ACC112 (cell line): ENCODE results near the gene MIF4GD.
A peak's percentile ranks its signal among the peaks of the same experiment; 100 is the strongest.

ENCODE experiments used
- H2AFZ ChIP-seq: fragments of 200-600 bp; sonication (generic); one replicate; pipeline ENCODE4 v1.6.0; 2017; ENCODE audit warnings: antibody characterized with exemption, low read length; ENCODE audit not compliant: unreplicated experiment
- H3K27ac ChIP-seq: fragments of 200-600 bp; sonication (generic); 2 replicates; pipeline ENCODE4 v1.5.1; 2014; ENCODE audit warnings: low read depth, mild to moderate bottlenecking, antibody characterized with exemption, low read length, moderate library complexity
- H3K27me3 ChIP-seq: fragments of 200-600 bp; sonication (generic); 2 replicates; pipeline ENCODE4 v1.6.1; 2014; ENCODE audit warnings: mild to moderate bottlenecking, antibody characterized with exemption, low read length, moderate library complexity, mixed read lengths; ENCODE audit not compliant: insufficient read depth
- H3K36me3 ChIP-seq: fragments of 200-600 bp; sonication (generic); 2 replicates; pipeline ENCODE4 v1.6.1; 2016; ENCODE audit warnings: mild to moderate bottlenecking, antibody characterized with exemption, low read length, moderate library complexity, mixed read lengths; ENCODE audit not compliant: insufficient read depth
- H3K4me1 ChIP-seq: fragments of 200-600 bp; sonication (generic); one replicate; pipeline ENCODE4 v1.6.1; 2016; ENCODE audit warnings: low read length, mixed read lengths; ENCODE audit not compliant: insufficient read depth, unreplicated experiment, control insufficient read depth
- H3K4me3 ChIP-seq: fragments of 200-600 bp; sonication (generic); 2 replicates; pipeline ENCODE4 v1.5.1; 2014; ENCODE audit warnings: mild to moderate bottlenecking, low read depth, low read length
- H3K79me2 ChIP-seq: fragments of 200-600 bp; sonication (generic); one replicate; pipeline ENCODE4 v1.6.0; 2016; ENCODE audit warnings: low read length; ENCODE audit not compliant: control insufficient read depth, unreplicated experiment, insufficient read depth

The MIF4GD gene, protein sequence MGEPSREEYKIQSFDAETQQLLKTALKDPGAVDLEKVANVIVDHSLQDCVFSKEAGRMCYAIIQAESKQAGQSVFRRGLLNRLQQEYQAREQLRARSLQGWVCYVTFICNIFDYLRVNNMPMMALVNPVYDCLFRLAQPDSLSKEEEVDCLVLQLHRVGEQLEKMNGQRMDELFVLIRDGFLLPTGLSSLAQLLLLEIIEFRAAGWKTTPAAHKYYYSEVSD

DNA sequence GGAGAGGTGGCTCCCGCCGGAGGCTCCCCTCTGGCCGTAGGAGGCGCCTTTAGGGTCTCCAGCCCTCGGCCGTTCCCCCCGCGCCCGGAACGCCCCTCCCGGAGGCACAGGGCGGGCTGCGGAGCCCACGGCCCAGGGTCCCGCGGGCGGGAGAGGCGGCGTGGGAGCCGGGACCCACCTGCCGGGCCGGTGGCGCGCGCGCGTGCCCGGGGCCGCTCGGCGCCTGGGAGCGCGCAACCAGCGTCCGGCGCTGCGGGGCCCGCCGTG is at the start of gene MIF4GD:
TSS of gene MIF4GD (minus strand) at position 266 of the 267 bp plus-strand sequence. CDS start 1,036 bp downstream, outside the sequence.
- H2AFZ ChIP-seq, result peak within 1 kb of the TSS; percentile 92
- H3K27ac ChIP-seq, result peak within 1 kb of the TSS; percentile 30; the same call in 1 of the 2 replicates

DNA sequence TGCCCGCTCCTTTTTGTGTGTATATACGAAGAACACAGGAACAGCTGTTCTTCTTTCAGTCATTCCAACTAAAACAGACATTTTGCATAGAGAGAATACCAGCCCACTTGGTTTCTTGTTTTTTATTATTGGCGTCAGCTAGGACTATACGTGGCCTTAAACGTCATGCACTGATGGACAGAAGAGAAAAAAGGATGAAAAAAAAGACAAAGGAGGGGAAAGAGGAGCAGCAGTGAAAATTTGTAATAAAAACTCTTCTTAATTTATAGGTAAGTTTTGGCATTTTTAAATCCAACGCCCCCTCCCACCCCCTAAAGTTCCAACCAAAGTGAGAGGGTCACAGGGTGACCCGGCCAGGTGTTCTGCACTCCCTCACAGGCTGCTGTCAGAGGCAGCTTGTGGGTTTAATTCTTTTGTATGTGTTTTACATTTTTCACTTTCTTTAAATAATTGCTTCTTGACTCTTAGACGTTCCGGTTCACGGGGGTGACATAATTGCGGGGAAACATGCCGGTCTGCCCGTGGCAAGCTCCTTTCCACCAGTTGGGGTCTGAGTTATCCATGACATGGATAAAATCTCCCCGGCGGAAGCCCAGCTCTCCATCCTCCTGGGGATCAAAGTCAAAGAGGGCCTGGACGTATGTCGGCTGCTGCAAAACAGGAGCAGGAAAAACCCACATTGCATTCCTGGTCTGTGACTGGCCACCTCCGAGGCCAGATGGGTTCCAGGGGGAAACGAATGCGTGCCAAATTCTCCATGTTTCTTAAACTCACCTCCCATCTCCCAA is 49.1 kb upstream of the MIF4GD start:
- Histone ChIP-seq H3K4me3 (no peak overlapping the region), H3K27ac (no peak overlapping the region), H3K4me1 (no peaks in the 10 kb centered on the region), H2AFZ (no peak overlapping the region), H3K27me3 (no peaks in the 10 kb centered on the region), H3K36me3 (peaks cover 13% of the 10 kb centered on the region), H3K79me2 (no peaks in the 10 kb centered on the region)

More for the DNA sequence above, at the start of gene MIF4GD:
- Histone ChIP-seq H3K79me2 (no peaks in the 10 kb centered on the region), H3K36me3 (peaks cover 5% of the 10 kb centered on the region; the same call in 1 of the 2 replicates), H3K4me1 (peaks cover 24% of the 10 kb centered on the region), H3K27me3 (no peaks in the 10 kb centered on the region), H3K4me3 (peak within 1 kb of the TSS; percentile 86)

DNA sequence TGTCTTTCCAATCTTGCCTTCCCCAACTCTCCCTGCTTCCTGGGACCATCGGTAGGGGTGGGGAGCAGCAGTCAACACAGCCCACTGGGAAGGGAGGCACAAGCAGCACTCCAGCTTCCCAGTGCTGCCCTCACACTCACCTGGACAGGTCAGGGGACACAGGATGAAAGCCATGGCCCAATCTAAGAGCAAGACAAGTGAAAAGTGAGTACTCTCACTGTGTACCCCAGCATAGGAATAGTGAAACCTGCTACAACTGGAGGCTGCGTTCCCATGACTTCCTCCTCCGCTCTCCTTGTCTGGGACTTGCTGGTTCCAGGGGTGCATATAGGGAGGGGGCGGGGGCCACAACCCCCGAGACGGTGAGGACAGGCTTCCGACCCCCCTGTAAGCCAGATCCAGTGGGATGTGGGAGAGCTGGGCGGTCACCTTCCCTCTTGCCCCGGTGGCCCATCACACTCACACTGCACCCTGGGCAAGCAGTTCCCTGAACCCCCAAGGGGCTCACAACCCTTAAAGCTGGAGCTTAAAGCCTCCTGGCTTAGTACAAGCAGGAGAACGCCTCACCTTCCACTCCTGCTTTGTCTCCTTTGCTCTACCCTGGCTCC is 47.7 kb upstream of the MIF4GD start:
- Histone ChIP-seq H3K36me3 (peaks cover 13% of the 10 kb centered on the region), H3K27me3 (no peaks in the 10 kb centered on the region), H3K27ac (no peak overlapping the region), H3K4me1 (no peaks in the 10 kb centered on the region), H3K79me2 (no peaks in the 10 kb centered on the region), H2AFZ (no peak overlapping the region), H3K4me3 (no peak overlapping the region)

DNA sequence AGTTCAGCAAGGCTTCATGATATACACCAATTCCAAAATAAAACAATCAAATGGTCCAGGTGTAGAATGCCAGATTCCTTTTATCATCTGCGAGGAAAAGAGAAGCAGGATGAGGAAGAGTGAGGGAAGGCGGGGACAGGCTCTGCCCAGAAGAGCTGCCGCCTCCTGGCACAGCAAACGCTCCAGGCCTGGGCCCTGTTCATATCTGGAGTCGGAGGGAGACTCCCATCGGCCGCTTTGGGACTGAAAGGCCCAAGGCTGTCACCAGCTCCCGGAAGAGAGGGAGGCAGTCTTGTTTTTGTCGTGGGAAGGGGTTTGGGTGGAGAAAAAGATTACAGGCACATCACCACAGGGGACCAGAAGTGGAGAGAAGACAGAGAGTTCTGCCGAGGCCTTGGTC is 47.2 kb upstream of the MIF4GD start:
- Histone ChIP-seq H3K27ac (no peak overlapping the region), H3K27me3 (no peaks in the 10 kb centered on the region), H2AFZ (no peak overlapping the region), H3K4me1 (no peaks in the 10 kb centered on the region), H3K79me2 (no peaks in the 10 kb centered on the region), H3K4me3 (no peak overlapping the region), H3K36me3 (peaks cover 13% of the 10 kb centered on the region)

DNA sequence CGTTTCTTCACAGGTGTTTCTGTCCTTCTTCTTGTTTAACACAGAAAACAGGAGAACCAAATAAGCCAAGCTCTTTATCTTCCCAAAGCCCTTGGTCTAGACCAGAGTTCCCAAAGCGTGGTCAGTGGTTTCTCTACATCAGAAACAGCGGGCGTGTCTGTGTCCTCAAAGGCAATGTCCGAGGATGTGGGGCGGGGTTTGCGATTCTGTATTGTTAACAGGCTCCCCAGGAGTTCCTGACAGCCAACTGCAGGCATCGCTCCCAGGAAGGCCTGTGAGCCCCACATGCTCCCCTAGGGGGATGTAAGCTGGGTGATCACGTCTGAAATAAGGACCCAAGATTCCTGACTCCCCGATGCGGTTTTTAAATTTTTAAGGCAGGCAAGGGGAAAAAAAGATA is 46.6 kb upstream of the MIF4GD start:
- no peak overlapping the region for H3K4me3 ChIP-seq
- H2AFZ ChIP-seq, result no peak overlapping the region
- H3K27ac ChIP-seq, result no peak overlapping the region
- H3K27me3 ChIP-seq, result no peaks in the 10 kb centered on the region
- no peaks in the 10 kb centered on the region for H3K4me1 ChIP-seq
- peaks cover 13% of the 10 kb centered on the region for H3K36me3 ChIP-seq
- no peaks in the 10 kb centered on the region for H3K79me2 ChIP-seq

DNA sequence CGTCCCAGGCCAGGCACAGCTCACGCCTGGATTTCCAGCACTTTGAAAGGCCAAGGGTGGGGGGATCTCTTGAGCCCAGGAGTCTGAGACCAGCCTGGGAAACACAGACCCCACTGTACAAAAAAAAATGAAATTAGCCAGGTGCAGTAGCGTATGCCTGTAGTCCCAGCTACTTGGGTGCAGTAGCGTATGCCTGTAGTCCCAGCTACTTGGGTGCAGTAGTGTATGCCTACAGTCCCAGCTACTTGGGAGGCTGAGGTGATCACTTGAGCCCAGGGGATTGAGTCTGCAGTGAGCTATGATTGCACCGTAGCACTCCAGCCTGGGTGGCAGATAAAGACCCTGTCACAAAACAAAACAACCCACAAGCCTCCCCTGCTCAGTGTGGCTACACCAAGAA is 45.2 kb upstream of the MIF4GD start:
- no peaks in the 10 kb centered on the region for H3K79me2 ChIP-seq
- H3K27me3 ChIP-seq, result no peaks in the 10 kb centered on the region
- H2AFZ ChIP-seq, result no peak overlapping the region
- H3K36me3 ChIP-seq, result peaks cover 13% of the 10 kb centered on the region
- H3K4me3 ChIP-seq, result no peak overlapping the region
- H3K4me1 ChIP-seq, result no peaks in the 10 kb centered on the region
- no peak overlapping the region for H3K27ac ChIP-seq

DNA sequence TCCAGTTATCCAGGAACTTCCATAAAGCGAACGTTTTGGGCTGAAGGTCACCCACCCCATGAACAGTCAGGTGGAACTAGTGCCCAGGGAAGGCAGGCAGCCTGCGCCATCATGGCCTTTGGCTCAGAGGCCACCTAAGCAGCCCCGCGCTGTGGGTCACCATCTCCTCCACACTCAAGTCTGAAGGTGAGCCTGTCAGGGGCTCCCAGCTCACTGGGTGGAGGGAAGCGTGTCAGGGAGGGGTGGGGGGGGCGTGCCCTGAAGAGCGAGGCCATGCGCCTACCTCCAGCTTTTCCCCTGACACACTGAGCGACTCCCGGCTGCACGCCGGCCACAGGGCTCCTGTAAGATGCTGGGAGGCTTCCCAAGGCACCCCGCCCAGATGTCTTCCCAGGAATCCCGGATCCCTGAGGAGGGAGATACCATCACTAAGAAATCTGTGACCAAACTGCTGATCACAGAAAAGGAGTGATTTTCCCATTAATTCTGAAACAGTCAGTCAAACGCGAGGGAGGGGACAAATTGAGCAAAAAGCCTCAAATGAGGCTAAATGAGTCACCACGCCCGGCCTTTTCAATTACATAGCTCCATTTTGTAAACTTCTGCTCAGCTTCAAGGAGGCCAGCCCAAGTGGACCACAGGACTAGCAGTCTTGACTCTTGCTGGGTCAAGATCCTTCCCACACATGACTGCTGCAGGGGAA is 44.7 kb upstream of the MIF4GD start:
- Histone ChIP-seq H3K4me1 (no peaks in the 10 kb centered on the region), H2AFZ (no peak overlapping the region), H3K4me3 (no peak overlapping the region), H3K27ac (no peak overlapping the region), H3K27me3 (no peaks in the 10 kb centered on the region), H3K36me3 (peaks cover 10% of the 10 kb centered on the region), H3K79me2 (no peaks in the 10 kb centered on the region)

DNA sequence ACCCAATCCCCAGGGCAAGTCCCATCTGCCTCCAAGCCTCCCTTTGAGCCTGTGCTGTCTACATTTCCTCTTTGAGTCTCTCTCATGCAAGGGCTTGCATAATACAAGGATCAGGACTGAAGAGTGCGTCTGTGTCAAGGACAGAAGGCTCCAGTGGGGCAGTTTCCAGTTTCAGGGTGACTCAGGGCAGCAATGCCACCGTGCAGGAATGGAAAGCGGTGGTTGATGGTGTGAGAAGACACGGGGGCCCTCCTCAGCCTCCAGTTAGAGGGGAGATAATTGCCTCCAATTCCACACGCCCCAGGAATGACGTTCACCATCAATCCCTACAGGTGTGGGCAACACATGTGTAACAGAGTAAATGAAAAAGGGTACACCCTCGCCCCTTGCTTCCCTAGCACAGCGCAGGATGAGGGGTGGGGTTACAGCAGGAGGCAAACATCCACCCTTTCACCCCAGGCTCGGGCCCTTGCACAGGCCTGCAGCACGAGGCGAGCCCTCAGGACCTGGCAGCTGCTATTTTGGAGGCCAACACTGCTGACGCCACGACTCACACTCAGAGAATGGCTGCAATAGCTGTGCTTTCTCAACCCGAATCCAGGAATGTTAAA is 43.0 kb upstream of the MIF4GD start:
- Histone ChIP-seq H3K27ac (no peak overlapping the region), H3K79me2 (no peaks in the 10 kb centered on the region), H3K27me3 (no peaks in the 10 kb centered on the region), H2AFZ (no peak overlapping the region), H3K4me1 (no peaks in the 10 kb centered on the region), H3K4me3 (no peak overlapping the region), H3K36me3 (no peaks in the 10 kb centered on the region)

DNA sequence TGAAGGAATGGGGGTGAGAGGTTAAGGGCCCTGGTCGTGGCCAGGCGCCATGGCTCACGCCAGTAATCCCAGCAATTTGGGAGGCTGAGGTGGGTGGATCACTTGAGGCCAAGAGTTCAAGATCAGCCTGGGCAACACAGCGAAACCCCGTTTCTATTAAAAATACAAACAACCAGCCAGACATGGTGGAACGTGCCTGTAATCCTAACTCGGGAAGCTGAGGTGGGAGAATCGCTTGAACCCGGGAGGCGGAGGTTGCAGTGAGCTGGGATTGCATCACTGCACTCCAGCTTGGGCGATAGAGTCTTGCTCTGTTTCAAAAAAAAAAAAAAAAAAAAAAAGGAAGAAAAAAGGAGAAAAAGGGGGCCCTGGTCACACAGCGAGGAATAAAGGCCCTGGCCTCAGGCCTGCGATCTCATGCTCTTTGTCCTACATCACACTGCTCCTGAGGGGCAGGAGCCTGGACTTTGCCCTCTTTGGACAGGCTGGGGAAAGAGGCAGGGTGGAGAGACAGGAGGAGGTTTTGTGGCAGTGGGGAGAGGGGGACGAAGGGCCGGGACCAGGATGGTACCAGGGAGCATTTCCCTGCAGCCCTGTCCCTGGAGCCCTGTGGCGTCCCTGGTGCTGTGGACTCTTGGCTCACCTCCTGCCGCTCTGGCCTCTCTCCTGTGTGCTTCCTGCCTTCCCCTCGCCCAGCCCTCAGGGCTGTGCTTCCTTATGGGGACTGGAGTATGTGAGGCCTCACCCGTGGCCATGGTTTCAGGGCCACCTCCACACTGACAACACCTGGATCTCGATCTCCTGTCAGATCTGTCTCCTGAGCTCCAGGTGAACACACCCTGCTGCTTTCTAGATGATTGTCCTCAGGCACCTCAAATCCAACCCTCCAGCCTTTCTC is 38.0 kb upstream of the MIF4GD start:
- no peak overlapping the region for H2AFZ ChIP-seq
- H3K79me2 ChIP-seq, result no peaks in the 10 kb centered on the region
- H3K36me3 ChIP-seq, result no peaks in the 10 kb centered on the region
- H3K27ac ChIP-seq, result no peak overlapping the region
- H3K27me3 ChIP-seq, result no peaks in the 10 kb centered on the region
- H3K4me3 ChIP-seq, result no peak overlapping the region
- no peaks in the 10 kb centered on the region for H3K4me1 ChIP-seq
